Tongue (tissue), 2 donors: ENCODE measurements around the gene PREB. TPM values are rescaled to one million over a fixed set of nuclear protein-coding genes. Genes with fewer than 3 reads are reported as not detected.
A peak's percentile ranks its signal among the peaks of the same experiment; 100 is the strongest.
"Not testable (repeated sequence)": the region's sequence is repeated elsewhere in the genome, so short reads cannot be mapped to it uniquely, and the experiment has no call there.

Source experiments
- DNase-seq: peaks from one replicate; pipeline ENCODE4 v3.0.0-alpha.2; 2015
- total RNA-seq: library from RNA; depleted of rRNA; stranded (reverse); fragments of >200 nt; gene quantifications from one replicate; pipeline ENCODE4 v1.2.3, GENCODE V29; 2014

PREB gene
- total RNA-seq, 1 donor from 2014 or later = 52.6 TPM

- DNase-seq = no peak
Observed at GRCh38 chr2:27127883-27128667, 6.4 kb downstream of the PREB start.

DNA sequence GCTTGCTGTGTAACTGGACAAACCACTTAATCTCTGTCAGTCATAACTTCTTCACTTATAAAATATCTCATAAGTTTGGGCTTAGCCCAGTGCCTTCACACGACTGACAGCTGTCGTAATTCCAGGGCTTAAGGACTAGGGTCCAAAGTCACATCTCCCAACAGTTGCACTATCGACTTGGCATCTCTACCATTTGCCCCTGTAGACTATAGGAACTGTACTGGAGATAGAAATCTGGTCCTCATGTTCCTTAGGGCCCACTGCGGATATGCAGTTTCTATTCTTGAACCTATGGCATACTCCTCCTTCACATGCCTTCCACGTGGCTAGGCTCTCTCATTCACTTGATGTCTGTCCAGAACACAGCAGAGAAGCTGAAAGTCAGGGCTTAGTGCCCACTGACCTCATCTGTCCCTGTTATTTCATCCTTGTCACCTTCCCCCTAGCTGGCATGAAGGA lies 8.2 kb downstream of the PREB start:
- no peak for DNase-seq

- DNase-seq = no peak
Observed at GRCh38 chr2:27125104-27125503, 9.3 kb downstream of the PREB start.

- DNase-seq = peak; percentile 37
Observed at GRCh38 chr2:27123302-27124150, 10.9 kb downstream of the PREB start, which contains the start of gene ABHD1. ABHD1 (plus strand) TSS chr2:27123815; CDS start chr2:27123949, 134 bp downstream.

DNA sequence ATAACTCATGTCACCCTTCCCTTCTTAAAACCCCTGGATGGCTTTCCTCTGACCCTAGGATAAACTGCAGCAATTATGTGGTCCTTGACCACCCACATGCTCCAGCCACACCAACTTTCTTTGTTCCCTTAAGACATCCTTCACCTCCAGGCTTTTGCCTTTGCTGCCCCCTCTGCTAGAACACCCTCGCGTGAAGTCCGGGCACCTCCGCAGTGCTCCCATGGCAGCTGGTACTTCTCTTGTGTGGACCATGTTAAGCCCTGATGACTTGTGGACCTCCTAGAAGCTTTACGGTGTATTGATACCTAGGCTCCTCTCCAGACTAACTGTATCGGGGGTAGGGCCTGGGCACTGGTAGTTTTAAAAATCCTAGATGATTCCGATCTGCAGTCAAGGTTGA lies 11.6 kb downstream of the PREB start:
- DNase-seq = no peak

DNA sequence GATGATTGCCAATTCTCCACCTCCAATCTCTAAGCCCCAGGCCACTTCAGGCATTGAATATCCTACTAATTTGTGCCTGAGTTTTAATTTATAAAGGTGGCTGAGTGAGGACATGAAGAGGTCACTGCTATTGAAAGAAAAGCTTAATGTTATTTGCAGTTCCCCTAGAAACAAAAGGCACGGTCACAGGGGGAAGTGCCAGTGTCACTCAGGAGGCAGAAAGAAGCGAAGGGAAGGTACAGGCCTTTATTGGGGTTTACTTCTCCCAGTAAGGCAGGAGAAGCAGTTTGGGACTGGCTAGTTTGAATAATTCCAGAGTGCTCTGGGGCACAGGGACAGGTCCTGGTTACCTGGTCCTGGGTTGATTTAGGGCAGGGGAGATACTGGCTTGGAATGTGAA lies 12.5 kb downstream of the PREB start:
- no peak for DNase-seq

DNA sequence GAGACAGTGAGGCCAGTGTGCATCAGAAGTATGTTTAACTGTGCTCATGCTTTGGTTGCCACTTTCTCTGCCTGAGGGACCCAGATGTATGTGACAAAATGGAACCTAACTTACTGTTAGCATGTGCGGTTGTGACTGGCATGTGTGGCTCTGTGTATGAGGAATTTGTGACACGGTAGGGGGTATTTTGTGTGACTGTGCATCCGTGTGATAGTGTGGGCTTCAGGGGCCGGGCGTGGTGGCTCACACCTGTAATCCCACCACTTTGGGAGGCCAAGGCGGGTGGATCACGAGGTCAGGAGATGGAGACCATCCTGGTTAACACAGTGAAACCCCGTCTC lies 15.1 kb downstream of the PREB start:
- not testable (repeated sequence) for DNase-seq

GRCh38 chr2:27118525-27119329 lies 15.7 kb downstream of the PREB start, which contains the start of gene CGREF1:
CGREF1 (minus strand) TSS chr2:27119128; CDS start chr2:27104366, 14,762 bp downstream.
- no peak for DNase-seq

DNA sequence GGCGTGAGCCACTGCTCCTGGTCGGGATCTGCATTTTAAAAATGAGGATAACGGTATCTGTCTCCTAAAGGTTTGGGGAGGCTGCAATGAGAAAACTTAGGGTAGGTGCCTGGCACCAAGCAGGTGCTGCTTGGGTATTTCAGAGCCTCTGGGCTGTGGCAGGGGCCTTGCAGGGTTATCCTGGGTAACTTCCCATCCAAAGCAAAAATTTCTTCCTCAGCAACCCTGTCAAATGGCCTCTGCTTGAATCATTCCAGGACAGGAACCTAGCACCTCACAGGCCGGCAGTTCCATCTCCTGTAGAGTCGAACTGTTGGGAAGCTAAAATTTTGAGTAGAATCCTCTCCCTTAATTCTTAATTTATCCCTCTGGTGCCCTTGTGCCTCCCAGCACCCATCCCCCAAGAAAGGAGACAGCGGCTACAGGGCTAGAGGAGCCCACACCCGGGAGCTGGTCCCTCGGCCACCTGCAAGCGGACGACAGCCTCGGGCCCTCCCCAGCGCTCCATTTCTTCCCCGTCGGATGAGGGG lies 16.4 kb downstream of the PREB start:
- no peak for DNase-seq

GRCh38 chr2:27115519-27115918 lies 18.9 kb downstream of the PREB start:
- no peak for DNase-seq

- not testable (repeated sequence) for DNase-seq
Observed at GRCh38 chr2:27111392-27112078, 22.9 kb downstream of the PREB start.

- DNase-seq = not testable (repeated sequence)
Observed at GRCh38 chr2:27110603-27111352, 23.7 kb downstream of the PREB start.

DNA sequence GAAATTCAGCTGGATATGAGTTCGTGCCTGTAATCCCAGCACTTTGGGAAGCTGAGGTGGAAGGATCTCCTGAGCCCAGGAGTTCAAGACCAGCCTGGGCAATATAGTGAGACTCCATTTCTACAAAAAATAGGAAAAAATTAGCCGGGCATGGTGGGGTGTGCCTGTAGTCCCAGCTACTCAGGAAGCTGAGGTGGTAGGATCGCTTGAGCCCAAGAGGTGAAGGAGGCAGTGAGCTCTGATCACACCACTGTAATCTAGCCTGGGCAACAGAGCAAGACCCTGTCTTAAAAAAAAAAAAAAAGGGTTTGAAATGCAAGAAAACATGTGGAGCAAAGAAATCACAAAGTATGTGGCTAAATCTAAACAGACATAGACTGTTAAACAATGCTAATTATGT lies 25.4 kb downstream of the PREB start:
- DNase-seq = no peak

DNA sequence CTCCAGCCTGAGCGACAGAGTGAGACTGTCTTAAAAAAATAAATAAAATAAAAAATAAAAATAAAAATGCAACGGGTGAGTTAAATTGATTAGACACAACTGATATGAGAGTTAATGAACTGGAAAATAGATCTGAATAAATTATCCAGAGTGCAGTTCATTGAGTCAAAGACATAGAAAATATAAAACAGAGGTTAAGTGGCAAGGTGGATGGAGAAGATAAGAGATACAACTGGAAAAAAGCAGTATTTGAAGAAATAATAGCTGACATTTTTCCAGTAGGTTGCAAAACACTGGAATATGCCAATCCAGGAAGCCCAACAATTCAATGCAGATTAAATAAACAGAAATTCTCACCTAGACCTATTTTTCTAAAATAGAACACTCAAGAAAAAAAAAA lies 26.2 kb downstream of the PREB start:
- no peak for DNase-seq

- no peak for DNase-seq
Observed at GRCh38 chr2:27105981-27106380, 28.5 kb downstream of the PREB start.

GRCh38 chr2:27102329-27102728 lies 32.1 kb downstream of the PREB start:
- DNase-seq = no peak

- no peak for DNase-seq
Observed at GRCh38 chr2:27100036-27100435, 34.4 kb downstream of the PREB start.

DNA sequence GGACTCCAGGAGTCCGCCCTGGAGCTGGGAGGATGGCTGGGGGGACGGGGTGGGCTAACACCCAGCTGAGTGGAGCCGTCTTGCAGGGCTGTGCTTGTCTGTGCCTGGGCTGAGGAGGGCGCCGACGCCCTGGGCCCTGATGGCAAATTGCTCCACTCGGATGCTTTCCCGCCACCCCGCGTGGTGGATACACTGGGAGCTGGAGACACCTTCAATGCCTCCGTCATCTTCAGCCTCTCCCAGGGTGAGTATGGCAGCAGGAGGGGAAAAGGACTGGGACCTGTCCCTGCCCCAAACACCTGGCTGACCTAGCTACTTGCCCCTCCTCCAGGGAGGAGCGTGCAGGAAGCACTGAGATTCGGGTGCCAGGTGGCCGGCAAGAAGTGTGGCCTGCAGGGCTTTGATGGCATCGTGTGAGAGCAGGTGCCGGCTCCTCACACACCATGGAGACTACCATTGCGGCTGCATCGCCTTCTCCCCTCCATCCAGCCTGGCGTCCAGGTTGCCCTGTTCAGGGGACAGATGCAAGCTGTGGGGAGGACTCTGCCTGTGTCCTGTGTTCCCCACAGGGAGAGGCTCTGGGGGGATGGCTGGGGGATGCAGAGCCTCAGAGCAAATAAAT lies 35.0 kb downstream of the PREB start:
- DNase-seq = no peak

DNA sequence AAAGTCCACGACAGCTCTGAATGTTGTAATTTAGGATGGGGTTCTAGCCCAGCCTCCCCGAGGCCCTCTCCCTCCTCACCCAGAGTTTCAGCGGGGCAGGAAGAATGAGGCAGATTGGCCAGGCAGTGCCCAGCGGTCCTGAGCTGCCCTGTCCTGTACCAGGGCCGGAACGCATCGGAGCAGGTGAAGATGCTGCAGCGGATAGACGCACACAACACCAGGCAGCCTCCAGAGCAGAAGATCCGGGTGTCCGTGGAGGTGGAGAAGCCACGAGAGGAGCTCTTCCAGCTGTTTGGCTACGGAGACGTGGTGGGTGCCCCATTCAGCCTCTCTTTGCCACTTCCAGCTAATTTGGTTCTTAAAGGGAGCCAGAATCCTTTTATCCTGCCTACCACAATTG lies 37.1 kb downstream of the PREB start:
- no peak for DNase-seq

DNA sequence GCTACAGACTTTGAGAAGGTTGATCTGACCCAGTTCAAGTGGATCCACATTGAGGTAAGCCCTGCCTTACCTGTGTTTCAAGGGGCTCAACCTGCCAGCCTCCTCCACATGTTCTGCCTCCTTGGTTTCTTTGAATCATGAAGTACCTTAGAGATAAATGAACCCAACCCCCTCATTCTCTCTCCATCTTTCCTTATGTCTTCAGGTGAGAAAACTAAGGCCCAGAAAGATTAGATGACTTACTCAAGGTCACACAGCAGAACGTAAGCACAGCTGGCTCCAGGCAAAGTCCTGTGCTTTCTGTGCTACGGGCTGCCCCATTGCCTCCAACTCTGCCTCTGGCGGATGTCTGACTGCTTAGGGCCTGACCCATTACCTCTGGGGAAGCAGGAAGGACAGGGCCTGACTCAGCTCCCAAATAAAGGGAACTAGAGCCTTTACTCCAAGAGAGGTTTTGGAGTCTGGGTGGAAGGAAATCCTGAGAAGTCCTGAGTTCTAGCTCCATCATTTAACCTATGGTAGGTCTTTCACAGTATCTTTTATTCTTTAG lies 37.6 kb downstream of the PREB start:
- DNase-seq = no peak
